HG03342 (cell line): ENCODE results near the gene DEFB131B.
"Not testable (repeated sequence)": the region's sequence is repeated elsewhere in the genome, so short reads cannot be mapped to it uniquely, and the experiment has no call there.

Experiments used
- ATAC-seq: cut with Tn5 transposase; IDR thresholded peaks from one replicate; pipeline ENCODE4 v1.9.1; 2021; ENCODE audit warnings: mild to moderate bottlenecking, moderate library complexity; ENCODE audit not compliant: unreplicated experiment

Gene DEFB131B

GRCh38 chr11:71878059-71878458, at the start of gene DEFB131B:
Gene DEFB131B (plus strand): TSS chr11:71878453. CDS start chr11:71878453, 0 bp downstream.
- ATAC-seq: not testable (repeated sequence)

- not testable (repeated sequence) for ATAC-seq
These were observed 49.0 kb upstream of the DEFB131B start for GRCh38 chr11:71829247-71829646.

GRCh38 chr11:71829686-71830085, 48.6 kb upstream of the DEFB131B start:
- ATAC-seq: not testable (repeated sequence)

GRCh38 chr11:71832811-71833210, 45.4 kb upstream of the DEFB131B start, which contains the start of gene DEFB108B:
Gene DEFB108B (plus strand): TSS chr11:71833200. CDS start chr11:71833200, 0 bp downstream.
- not testable (repeated sequence) for ATAC-seq

- ATAC-seq: not testable (repeated sequence)
These were observed 35.5 kb upstream of the DEFB131B start for GRCh38 chr11:71842720-71843119.

GRCh38 chr11:71843355-71843754, 34.9 kb upstream of the DEFB131B start:
- ATAC-seq: not testable (repeated sequence)

GRCh38 chr11:71843858-71844257, 34.4 kb upstream of the DEFB131B start:
- ATAC-seq: no peak

GRCh38 chr11:71853895-71854294, 24.4 kb upstream of the DEFB131B start:
- ATAC-seq: not testable (repeated sequence)

- ATAC-seq: not testable (repeated sequence)
These were observed 22.4 kb upstream of the DEFB131B start for GRCh38 chr11:71855880-71856279.

- ATAC-seq: not testable (repeated sequence)
These were observed 17.4 kb upstream of the DEFB131B start for GRCh38 chr11:71860835-71861234.

- ATAC-seq: not testable (repeated sequence)
These were observed 14.2 kb upstream of the DEFB131B start for GRCh38 chr11:71863978-71864627.

GRCh38 chr11:71867209-71867608, 11.0 kb upstream of the DEFB131B start:
- not testable (repeated sequence) for ATAC-seq

- not testable (repeated sequence) for ATAC-seq
These were observed 8.3 kb upstream of the DEFB131B start for GRCh38 chr11:71869931-71870330.

GRCh38 chr11:71870661-71871060, 7.6 kb upstream of the DEFB131B start:
- ATAC-seq: not testable (repeated sequence)

GRCh38 chr11:71876262-71876661, 2.0 kb upstream of the DEFB131B start:
- not testable (repeated sequence) for ATAC-seq

GRCh38 chr11:71885806-71886205, 7.6 kb downstream of the DEFB131B start:
- ATAC-seq: not testable (repeated sequence)

- not testable (repeated sequence) for ATAC-seq
These were observed 10.2 kb downstream of the DEFB131B start for GRCh38 chr11:71888335-71889010.

GRCh38 chr11:71889181-71889872, 11.1 kb downstream of the DEFB131B start:
- not testable (repeated sequence) for ATAC-seq

GRCh38 chr11:71895961-71896360, 17.7 kb downstream of the DEFB131B start:
- ATAC-seq: no peak

GRCh38 chr11:71901137-71901536, 22.9 kb downstream of the DEFB131B start:
- ATAC-seq: not testable (repeated sequence)

- no peak for ATAC-seq
These were observed 30.0 kb downstream of the DEFB131B start for GRCh38 chr11:71908218-71908617.
